SK-N-SH (cell line): Measurements from ENCODE around the gene ADAMTS20. TPM values are rescaled to one million over a fixed set of nuclear protein-coding genes. Genes with fewer than 3 reads are reported as not detected.

Experiments used
- CTCF ChIA-PET: fragments of 300-600, 350-600 bp; formaldehyde crosslinking; extraction: SDS; loops from one replicate; lab custom pipeline; 2021; lab: Yijun Ruan, JAX
- POLR2A ChIA-PET: fragments of 350-600 bp; sonication (Branson Sonifier 250); formaldehyde crosslinking; extraction: SDS; loops from one replicate; lab custom pipeline; 2020; ENCODE audit warnings: antibody characterized with exemption, inconsistent platforms; lab: Yijun Ruan, JAX
- DNase-seq: peaks from one replicate; pipeline ENCODE4 v3.0.0; 2012
- H2AFZ ChIP-seq: fragments of 200-600 bp; sonication (generic); 2 replicates; pipeline ENCODE4 v1.8.1; 2016; ENCODE audit warnings: antibody characterized with exemption, mild to moderate bottlenecking, low read depth
- H3F3A ChIP-seq: fragments of 200-600 bp; sonication (generic); replicated peaks from 2 replicates; pipeline ENCODE3; 2016; ENCODE audit warnings: antibody characterized with exemption, mild to moderate bottlenecking; ENCODE audit not compliant: insufficient read depth
- H3K27ac ChIP-seq, 2 experiments: fragments of 200-500 bp in 1 of 2; fragments of 200-600 bp in 1 of 2; sonication (Bioruptor generic) in 1 of 2; sonication (generic), shearing (Covaris generic) in 1 of 2; 2 replicates each; pipeline versions ENCODE4 v1.5.1 to v1.6.1; 2014 to 2016; ENCODE audit warnings: low read depth in 2 of 2, inconsistent platforms in 1 of 2, low read length in 1 of 2, mild to moderate bottlenecking in 1 of 2, mixed read lengths in 1 of 2
- H3K27me3 ChIP-seq: fragments of 200-600 bp; sonication (generic), shearing (Covaris generic); 2 replicates; pipeline ENCODE4 v1.6.1; 2016; ENCODE audit warnings: mixed run types; ENCODE audit not compliant: insufficient read depth
- H3K36me3 ChIP-seq, 2 experiments: fragments of 200-500 bp in 1 of 2; fragments of 200-600 bp in 1 of 2; sonication (Bioruptor generic) in 1 of 2; sonication (generic) in 1 of 2; replicated peaks in 1 of 2; 2 replicates each; pipeline versions ENCODE3 to v1.5.1; 2014 to 2016; ENCODE audit warnings: low read length in 1 of 2, mild to moderate bottlenecking in 1 of 2; ENCODE audit not compliant: insufficient read depth in 2 of 2, control insufficient read depth in 1 of 2
- H3K4me1 ChIP-seq, 2 experiments: fragments of 200-500 bp in 1 of 2; fragments of 200-600 bp in 1 of 2; sonication (Bioruptor generic) in 1 of 2; sonication (generic), shearing (Covaris generic) in 1 of 2; 2 replicates each; pipeline versions ENCODE4 v1.5.1 to v1.6.1; 2014 to 2016; ENCODE audit warnings: low read depth in 1 of 2, low read length in 1 of 2, mixed run types in 1 of 2; ENCODE audit not compliant: insufficient read depth in 2 of 2, control insufficient read depth in 1 of 2
- H3K4me2 ChIP-seq: fragments of 200-600 bp; sonication (generic), shearing (Covaris generic); 2 replicates; pipeline ENCODE4 v1.6.1; 2017; ENCODE audit warnings: mixed run types
- H3K4me3 ChIP-seq, 2 experiments: fragments of 200-500 bp in 1 of 2; fragments of 200-600 bp in 1 of 2; sonication (Bioruptor generic) in 1 of 2; sonication (generic), shearing (Covaris generic) in 1 of 2; 2 replicates each; pipeline versions ENCODE4 v1.5.1 to v1.8.1; 2014 to 2016; ENCODE audit warnings: low read depth in 2 of 2, inconsistent platforms in 1 of 2, low read length in 1 of 2, mild to moderate bottlenecking in 1 of 2, mixed read lengths in 1 of 2, moderate library complexity in 1 of 2
- H3K79me2 ChIP-seq: fragments of 200-600 bp; sonication (generic); 2 replicates; pipeline ENCODE4 v1.8.1; 2017; ENCODE audit warnings: mild to moderate bottlenecking; ENCODE audit not compliant: insufficient read depth
- H3K9ac ChIP-seq: fragments of 200-600 bp; sonication (generic); 2 replicates; pipeline ENCODE4 v1.6.1; 2017; ENCODE audit warnings: mixed run types
- H3K9me2 ChIP-seq: fragments of 200-600 bp; sonication (generic); 2 replicates; pipeline ENCODE4 v1.6.1; 2017; ENCODE audit warnings: mixed run types
- H3K9me3 ChIP-seq: fragments of 200-600 bp; sonication (generic); 2 replicates; pipeline ENCODE4 v1.6.1; 2017; ENCODE audit warnings: mixed run types, mild to moderate bottlenecking, moderate library complexity
- H4K20me1 ChIP-seq: fragments of 200-600 bp; sonication (generic); 2 replicates; pipeline ENCODE4 v1.6.1; 2017; ENCODE audit warnings: mild to moderate bottlenecking, mixed run types; ENCODE audit not compliant: insufficient read depth
- CHD2 ChIP-seq: fragments of 150-350 bp; IDR thresholded peaks from 2 replicates; pipeline ENCODE4 v1.6.1; 2018; ENCODE audit warnings: low read length; ENCODE audit not compliant: partially characterized antibody
- ELF1 ChIP-seq: IDR thresholded peaks from 2 replicates; pipeline ENCODE4 v1.4.0; 2012
- EP300 ChIP-seq, 2 experiments: IDR thresholded peaks; 2 replicates each; pipeline versions ENCODE4 v1.4.0 to v1.6.1; 2012; ENCODE audit warnings: borderline replicate concordance in 1 of 2, low read depth in 1 of 2, low read length in 1 of 2
- EZH2phosphoT487 ChIP-seq: fragments of 200-600 bp; sonication (generic); IDR thresholded peaks from 2 replicates; pipeline ENCODE4 v1.6.1; 2017; ENCODE audit warnings: low read depth, mixed run types, mild to moderate bottlenecking, antibody characterized with exemption, moderate library complexity, borderline replicate concordance
- FOSL2 ChIP-seq: IDR thresholded peaks from 2 replicates; pipeline ENCODE4 v1.4.0; 2012; ENCODE audit warnings: low read depth, mild to moderate bottlenecking, moderate library complexity, borderline replicate concordance
- FOXJ3 ChIP-seq: sonication (generic); formaldehyde crosslinking; IDR thresholded peaks from 2 replicates; pipeline ENCODE4 v1.5.1; 2020; ENCODE audit warnings: mild to moderate bottlenecking, missing genetic modification reagents
- FOXM1 ChIP-seq: IDR thresholded peaks from 2 replicates; pipeline ENCODE4 v1.4.0; 2012; ENCODE audit warnings: low read depth, mild to moderate bottlenecking
- GABPA ChIP-seq: IDR thresholded peaks from 2 replicates; pipeline ENCODE4 v1.4.0; 2012; ENCODE audit warnings: low read depth, mild to moderate bottlenecking
- GATA2 ChIP-seq: sonication (generic); formaldehyde crosslinking; IDR thresholded peaks from 2 replicates; pipeline ENCODE4 v1.5.0; 2020; ENCODE audit warnings: mild to moderate bottlenecking, missing genetic modification reagents
- JUND ChIP-seq: IDR thresholded peaks from 2 replicates; pipeline ENCODE4 v1.4.0; 2012
- MAX ChIP-seq: IDR thresholded peaks from 2 replicates; pipeline ENCODE4 v1.4.0; 2012; ENCODE audit warnings: low read depth
- MEF2A ChIP-seq: IDR thresholded peaks from 2 replicates; pipeline ENCODE4 v1.4.0; 2012; ENCODE audit warnings: low read depth, borderline replicate concordance
- MXI1 ChIP-seq: IDR thresholded peaks from 2 replicates; pipeline ENCODE4 v1.6.1; 2012; ENCODE audit warnings: mild to moderate bottlenecking, low read depth, low read length, improper control_type of control experiment
- NFIC ChIP-seq: IDR thresholded peaks from 2 replicates; pipeline ENCODE4 v1.4.0; 2012; ENCODE audit warnings: borderline replicate concordance
- REST ChIP-seq: IDR thresholded peaks from 2 replicates; pipeline ENCODE4 v1.6.1; 2012; ENCODE audit warnings: mild to moderate bottlenecking, low read depth, low read length, moderate library complexity
- RFX5 ChIP-seq: IDR thresholded peaks from 2 replicates; pipeline ENCODE4 v1.6.1; 2012; ENCODE audit warnings: mild to moderate bottlenecking, improper control_type of control experiment, low read length
- RXRA ChIP-seq: IDR thresholded peaks from 2 replicates; pipeline ENCODE4 v1.4.0; 2012; ENCODE audit warnings: low read depth, mild to moderate bottlenecking, borderline replicate concordance
- SIN3A ChIP-seq: IDR thresholded peaks from 2 replicates; pipeline ENCODE4 v1.6.1; 2012; ENCODE audit warnings: low read depth, mild to moderate bottlenecking, low read length, moderate library complexity, borderline replicate concordance
- SMC3 ChIP-seq: IDR thresholded peaks from 2 replicates; pipeline ENCODE4 v1.6.1; 2012; ENCODE audit warnings: low read depth, low read length, improper control_type of control experiment
- TAF1 ChIP-seq: IDR thresholded peaks from 2 replicates; pipeline ENCODE4 v1.6.1; 2012; ENCODE audit warnings: low read depth, mild to moderate bottlenecking, low read length, moderate library complexity, borderline replicate concordance
- TCF12 ChIP-seq: IDR thresholded peaks from 2 replicates; pipeline ENCODE4 v1.4.0; 2012
- TEAD4 ChIP-seq: IDR thresholded peaks from 2 replicates; pipeline ENCODE4 v1.4.0; 2012; ENCODE audit warnings: mild to moderate bottlenecking, borderline replicate concordance; ENCODE audit not compliant: insufficient read depth
- YY1 ChIP-seq: IDR thresholded peaks from 2 replicates; pipeline ENCODE4 v1.4.0; 2012; ENCODE audit warnings: low read depth, mild to moderate bottlenecking
- WGBS: methylation state at CpG from one replicate; pipeline ENCODE4 v1.1.6; 2017; ENCODE audit warnings: low lambda C conversion rate; 5-methylcytosine and 5-hydroxymethylcytosine counted together
- polyA plus RNA-seq, 3 experiments: library from polyadenylated mRNA; depleted of rRNA; stranded (reverse); fragments of >200 nt; gene quantifications; 2 replicates each; pipeline ENCODE4 v1.2.3, GENCODE V29; 2012

ADAMTS20 gene
- polyA plus RNA-seq, 1 of the 3 experiments (the other 2 are of a cell fraction): not detected

GRCh38 chr12:43362910-43363694 is 188.9 kb downstream of the ADAMTS20 start:
- Histone ChIP-seq H3K4me2 (no peak overlapping the region), H3K4me3 (no peak overlapping the region), H2AFZ (no peak overlapping the region)
- TF ChIP-seq EP300 (IDR thresholded peaks at IDR 0.05; ENCODE audit: borderline replicate concordance in 1 of 2, low read depth in 1 of 2, low read length in 1 of 2): no peak
- TF ChIP-seq TAF1: no peak
- no peak for TF ChIP-seq SIN3A
- no peak for TF ChIP-seq TCF12
- TF ChIP-seq RFX5: no peak
- no peak for TF ChIP-seq TEAD4
- no peak for TF ChIP-seq ELF1
- no peak for TF ChIP-seq MEF2A
- TF ChIP-seq MXI1: no peak
- no peak for TF ChIP-seq GABPA
- no peak for TF ChIP-seq CHD2
- no peak for TF ChIP-seq YY1
- no peak for TF ChIP-seq FOSL2
- no peak for TF ChIP-seq EZH2phosphoT487
- TF ChIP-seq FOXM1: no peak
- TF ChIP-seq FOXJ3: no peak
- TF ChIP-seq, all 33 proteins: peak for 0
- H3K4me1 ChIP-seq: no peaks in the 10 kb centered on the region
- POLR2A ChIA-PET: no interaction called here
- CTCF ChIA-PET: no interaction called here
- no peaks in the 10 kb centered on the region for H3F3A ChIP-seq
- H3K9me2 ChIP-seq: no peaks in the 10 kb centered on the region
- no peaks in the 10 kb centered on the region for H3K36me3 ChIP-seq
- 36% methylated on average over 2 of the region's 2 CpGs for WGBS
- no peaks in the 10 kb centered on the region for H3K27me3 ChIP-seq
- no peaks in the 10 kb centered on the region for H3K9me3 ChIP-seq
- no peaks in the 10 kb centered on the region for H4K20me1 ChIP-seq
- DNase-seq: no peak
- H3K9ac ChIP-seq: no peak overlapping the region
- no peaks in the 10 kb centered on the region for H3K79me2 ChIP-seq
- H3K27ac ChIP-seq: no peak overlapping the region

GRCh38 chr12:43361031-43361710 is 190.8 kb downstream of the ADAMTS20 start:
- no peaks in the 10 kb centered on the region for H3K9me2 ChIP-seq
- TF ChIP-seq TAF1 (no peak), ELF1 (no peak), SIN3A (no peak), GABPA (no peak), MAX (no peak), REST (no peak), GATA2 (no peak), SMC3 (no peak), EP300 (IDR thresholded peaks at IDR 0.05; ENCODE audit: borderline replicate concordance in 1 of 2, low read depth in 1 of 2, low read length in 1 of 2) (no peak), NFIC (no peak), MXI1 (no peak), RXRA (no peak), JUND (no peak)
- TF ChIP-seq, all 33 proteins: peak for 0
- 44% methylated on average over 6 of the region's 6 CpGs for WGBS
- Histone ChIP-seq H3K27me3 (no peaks in the 10 kb centered on the region), H4K20me1 (no peaks in the 10 kb centered on the region), H3K4me2 (no peak overlapping the region), H3K4me3 (no peak overlapping the region), H2AFZ (no peak overlapping the region), H3K9ac (no peak overlapping the region), H3F3A (no peaks in the 10 kb centered on the region), H3K79me2 (no peaks in the 10 kb centered on the region), H3K9me3 (no peaks in the 10 kb centered on the region), H3K27ac (no peak overlapping the region), H3K4me1 (no peaks in the 10 kb centered on the region), H3K36me3 (no peaks in the 10 kb centered on the region)
- no peak for DNase-seq
- ChIA-PET CTCF (no interaction called here), POLR2A (no interaction called here)
